ENCODE data around the gene GJB1.
A peak's percentile ranks its signal among the peaks of the same experiment; 100 is the strongest.

GJB1 gene

DNA sequence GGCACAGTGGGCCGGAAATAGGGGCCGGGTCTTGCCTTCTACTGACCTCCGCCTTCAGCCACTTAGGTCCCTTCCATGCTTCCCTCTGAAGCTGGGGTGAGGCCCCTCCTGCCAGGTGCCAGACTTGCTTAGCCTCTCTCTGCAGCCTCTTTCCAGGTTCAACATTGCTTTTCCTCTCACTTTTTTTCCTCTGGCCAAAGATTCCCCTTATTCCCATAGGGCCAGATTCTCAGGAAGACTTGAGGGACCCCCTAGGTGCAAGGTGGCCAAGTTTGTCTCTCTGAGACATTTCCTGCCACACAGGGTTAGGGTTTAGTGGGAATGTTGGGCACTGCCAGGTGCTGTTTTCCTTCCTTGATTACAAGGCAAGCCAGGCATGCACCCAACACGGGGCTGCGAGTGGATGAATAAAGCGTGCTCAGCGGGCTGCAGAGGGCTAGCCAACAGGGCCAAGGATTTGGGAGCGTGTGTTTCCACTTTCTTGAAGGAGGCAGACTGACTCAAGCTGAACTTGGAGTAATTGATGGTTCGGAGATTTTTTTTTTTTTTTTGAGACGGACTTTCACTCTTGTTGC is 7.6 kb upstream of the GJB1 start:
- DNase-seq = no peak

DNA sequence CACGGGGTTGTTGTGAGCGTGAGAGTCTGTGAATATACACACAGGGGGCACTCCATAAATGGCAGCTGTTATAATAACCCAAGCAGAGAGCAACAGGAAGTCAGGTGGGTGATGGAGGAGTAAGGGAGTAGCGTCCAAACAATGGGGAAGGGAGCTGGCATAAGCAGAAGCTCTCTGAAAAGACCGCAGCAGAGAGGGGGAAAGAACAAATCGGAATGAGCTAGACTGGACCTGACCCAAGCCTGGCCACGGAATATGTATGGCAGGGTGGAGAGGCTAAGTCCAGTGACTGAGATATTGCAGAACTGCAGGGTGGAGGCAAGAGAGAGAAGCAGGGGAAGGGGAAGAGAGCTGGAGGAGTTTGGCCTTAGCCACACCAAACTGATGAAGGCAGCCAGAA is 6.5 kb upstream of the GJB1 start:
- DNase-seq = no peak

GRCh38 chrX:71217298-71217697 is 5.7 kb upstream of the GJB1 start:
- no peak for DNase-seq

DNA sequence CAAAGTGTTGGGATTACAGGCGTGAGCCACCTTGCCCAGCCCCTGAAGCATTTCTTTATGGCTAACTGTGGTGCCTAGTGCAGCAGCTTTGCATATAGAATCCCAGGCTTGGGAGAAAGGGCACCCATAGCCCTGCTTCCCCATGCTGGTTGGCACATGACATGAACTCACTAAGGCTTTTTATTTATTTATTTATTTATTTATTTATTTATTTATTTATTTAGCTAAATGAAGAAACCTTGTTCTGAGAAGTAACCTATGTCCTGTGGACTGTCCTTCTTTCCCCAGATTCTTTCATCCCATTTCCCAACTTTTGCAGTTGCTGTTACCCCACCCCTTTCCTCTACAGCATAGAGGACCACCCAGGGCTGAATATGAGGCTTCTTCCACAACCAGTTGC is 1.9 kb upstream of the GJB1 start:
- no peak for DNase-seq

DNA sequence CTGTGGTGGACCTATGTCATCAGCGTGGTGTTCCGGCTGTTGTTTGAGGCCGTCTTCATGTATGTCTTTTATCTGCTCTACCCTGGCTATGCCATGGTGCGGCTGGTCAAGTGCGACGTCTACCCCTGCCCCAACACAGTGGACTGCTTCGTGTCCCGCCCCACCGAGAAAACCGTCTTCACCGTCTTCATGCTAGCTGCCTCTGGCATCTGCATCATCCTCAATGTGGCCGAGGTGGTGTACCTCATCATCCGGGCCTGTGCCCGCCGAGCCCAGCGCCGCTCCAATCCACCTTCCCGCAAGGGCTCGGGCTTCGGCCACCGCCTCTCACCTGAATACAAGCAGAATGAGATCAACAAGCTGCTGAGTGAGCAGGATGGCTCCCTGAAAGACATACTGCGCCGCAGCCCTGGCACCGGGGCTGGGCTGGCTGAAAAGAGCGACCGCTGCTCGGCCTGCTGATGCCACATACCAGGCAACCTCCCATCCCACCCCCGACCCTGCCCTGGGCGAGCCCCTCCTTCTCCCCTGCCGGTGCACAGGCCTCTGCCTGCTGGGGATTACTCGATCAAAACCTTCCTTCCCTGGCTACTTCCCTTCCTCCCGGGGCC is 1.2 kb downstream of the GJB1 start:
- no peak for DNase-seq

DNA sequence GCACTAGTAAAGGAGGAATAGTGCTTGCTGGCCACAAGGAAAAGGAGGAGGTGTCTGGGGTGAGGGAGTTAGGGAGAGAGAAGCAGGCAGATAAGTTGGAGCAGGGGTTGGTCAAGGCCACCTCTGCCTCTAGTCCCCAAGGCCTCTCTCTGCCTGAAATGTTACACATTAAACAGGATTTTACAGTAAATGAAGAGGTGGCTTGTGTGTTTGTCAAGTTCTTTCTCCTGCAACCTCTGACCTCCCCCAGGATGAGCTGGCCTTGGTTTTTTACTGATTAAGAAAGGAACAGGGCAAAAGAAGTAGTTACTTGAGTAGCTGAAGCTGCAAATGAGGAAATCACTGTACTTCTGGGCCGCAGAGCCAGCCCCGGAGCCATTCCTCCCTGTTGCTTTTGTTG is 2.0 kb downstream of the GJB1 start:
- DNase-seq = no peak

- no peak for DNase-seq
Observed at GRCh38 chrX:71225676-71226075, 2.7 kb downstream of the GJB1 start.

GRCh38 chrX:71227370-71228062 is 4.5 kb downstream of the GJB1 start:
- no peak for DNase-seq

- no peak for DNase-seq
Observed at GRCh38 chrX:71228063-71228642, 5.1 kb downstream of the GJB1 start.

DNA sequence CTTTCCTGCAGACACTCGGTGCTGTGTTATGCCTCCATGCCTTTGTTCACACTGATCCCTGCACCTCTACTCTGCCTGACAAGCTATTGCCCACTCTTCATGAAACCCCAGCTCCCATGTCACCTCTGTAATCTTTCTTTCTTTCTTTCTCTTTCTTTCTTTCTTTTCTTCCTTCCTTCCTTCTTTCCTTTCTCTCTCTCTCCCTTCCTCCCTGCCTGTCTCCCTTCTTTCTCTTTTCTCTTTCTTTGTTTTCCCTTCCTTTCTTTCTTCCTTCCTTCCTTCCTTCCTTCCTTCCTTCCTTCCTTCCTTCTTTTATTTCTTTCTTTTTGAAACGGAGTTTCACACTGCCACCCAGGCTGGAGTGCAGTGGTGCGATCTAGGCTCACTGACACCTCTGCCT is 12.5 kb downstream of the GJB1 start:
- no peak for DNase-seq

GRCh38 chrX:71236836-71237235 is 13.8 kb downstream of the GJB1 start:
- no peak for DNase-seq

DNA sequence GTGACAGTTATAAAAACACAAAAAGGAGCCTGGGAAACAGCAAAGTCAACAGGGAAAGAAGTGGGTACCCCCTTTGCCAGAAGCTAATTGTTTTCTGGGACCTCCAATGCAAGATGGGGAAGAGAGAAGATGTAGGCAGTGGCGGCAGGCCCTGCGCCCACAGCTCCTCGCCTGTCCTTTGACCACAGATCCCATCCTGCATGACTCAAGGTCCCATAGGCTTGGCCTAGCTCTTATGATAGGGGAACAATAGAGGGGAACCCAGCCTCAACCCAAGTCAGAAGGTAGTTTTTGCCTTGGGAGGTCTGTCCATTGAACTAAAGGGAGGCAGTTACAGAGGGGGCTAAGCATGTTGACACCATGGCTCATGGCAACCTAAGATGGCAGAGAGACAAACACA is 16.8 kb downstream of the GJB1 start:
- DNase-seq = no peak

DNA sequence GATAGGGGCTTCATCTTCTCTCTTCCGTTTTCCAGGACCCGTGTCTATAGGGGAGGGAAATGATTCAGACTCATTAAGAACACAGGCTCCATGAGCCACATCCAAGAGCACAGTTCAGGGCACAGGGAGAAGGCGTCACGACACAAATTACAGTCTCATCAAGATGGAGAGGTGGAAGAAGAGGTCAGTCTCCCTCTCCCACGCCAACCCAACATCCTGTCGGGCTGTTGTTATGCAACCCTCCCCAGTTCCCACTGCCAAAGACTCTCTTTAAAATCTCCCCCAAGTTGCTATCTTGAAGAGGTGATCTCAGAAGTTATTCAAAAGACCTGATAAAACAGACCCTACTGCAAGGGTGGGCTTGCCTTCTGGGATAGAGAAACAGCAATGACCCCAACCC is 18.3 kb downstream of the GJB1 start:
- no peak for DNase-seq

GRCh38 chrX:71244359-71245128 is 21.5 kb downstream of the GJB1 start:
- DNase-seq = no peak

DNA sequence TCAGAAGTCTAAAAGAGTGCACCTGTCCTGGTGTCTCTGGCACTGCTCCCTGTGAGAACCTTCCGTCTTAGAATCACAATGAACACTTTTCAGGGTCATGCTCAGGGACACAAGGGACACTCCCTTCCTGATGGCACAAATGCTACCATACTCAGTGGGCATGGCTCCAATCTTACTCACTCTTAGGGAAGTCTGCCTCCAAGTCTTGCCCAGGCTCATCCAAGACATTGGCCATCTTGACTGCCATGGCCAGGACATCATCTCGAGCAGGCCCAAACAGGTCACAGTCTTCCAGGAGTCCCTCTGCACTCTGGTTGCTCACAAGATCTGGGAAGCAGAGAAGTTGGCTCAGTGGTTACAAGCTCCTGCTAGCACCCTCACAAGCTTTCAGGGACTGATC is 22.1 kb downstream of the GJB1 start:
- no peak for DNase-seq

GRCh38 chrX:71250841-71251240 is 27.8 kb downstream of the GJB1 start:
- no peak for DNase-seq

DNA sequence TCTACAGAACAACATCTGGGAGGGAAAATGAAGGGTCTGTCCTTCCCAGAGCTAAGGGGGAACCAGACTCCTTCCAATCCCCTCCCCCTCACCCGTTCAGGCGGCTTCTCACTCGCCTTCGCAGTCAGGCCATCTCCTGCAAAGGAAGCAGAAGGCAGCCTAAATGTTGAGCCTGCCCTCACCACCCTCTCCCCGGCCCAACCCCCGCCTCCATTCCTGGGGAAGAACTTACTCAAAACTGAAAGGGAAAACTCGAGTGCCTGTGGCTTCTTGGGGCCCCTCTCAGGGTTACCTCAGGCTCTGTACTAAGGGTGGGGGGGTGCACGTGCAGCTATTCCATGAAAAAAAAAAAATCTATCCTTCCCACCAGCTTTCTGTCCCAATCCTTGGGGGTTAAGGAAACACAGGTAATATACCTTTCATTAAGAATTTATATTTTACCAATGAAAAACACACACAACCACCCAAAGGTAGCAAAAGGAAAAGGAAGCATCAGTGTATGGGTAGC is 28.5 kb downstream of the GJB1 start:
- DNase-seq = no peak

GRCh38 chrX:71252221-71252620 is 29.2 kb downstream of the GJB1 start:
- no peak for DNase-seq

GRCh38 chrX:71253253-71254091 is 30.4 kb downstream of the GJB1 start:
- DNase-seq = peak; percentile 47

DNA sequence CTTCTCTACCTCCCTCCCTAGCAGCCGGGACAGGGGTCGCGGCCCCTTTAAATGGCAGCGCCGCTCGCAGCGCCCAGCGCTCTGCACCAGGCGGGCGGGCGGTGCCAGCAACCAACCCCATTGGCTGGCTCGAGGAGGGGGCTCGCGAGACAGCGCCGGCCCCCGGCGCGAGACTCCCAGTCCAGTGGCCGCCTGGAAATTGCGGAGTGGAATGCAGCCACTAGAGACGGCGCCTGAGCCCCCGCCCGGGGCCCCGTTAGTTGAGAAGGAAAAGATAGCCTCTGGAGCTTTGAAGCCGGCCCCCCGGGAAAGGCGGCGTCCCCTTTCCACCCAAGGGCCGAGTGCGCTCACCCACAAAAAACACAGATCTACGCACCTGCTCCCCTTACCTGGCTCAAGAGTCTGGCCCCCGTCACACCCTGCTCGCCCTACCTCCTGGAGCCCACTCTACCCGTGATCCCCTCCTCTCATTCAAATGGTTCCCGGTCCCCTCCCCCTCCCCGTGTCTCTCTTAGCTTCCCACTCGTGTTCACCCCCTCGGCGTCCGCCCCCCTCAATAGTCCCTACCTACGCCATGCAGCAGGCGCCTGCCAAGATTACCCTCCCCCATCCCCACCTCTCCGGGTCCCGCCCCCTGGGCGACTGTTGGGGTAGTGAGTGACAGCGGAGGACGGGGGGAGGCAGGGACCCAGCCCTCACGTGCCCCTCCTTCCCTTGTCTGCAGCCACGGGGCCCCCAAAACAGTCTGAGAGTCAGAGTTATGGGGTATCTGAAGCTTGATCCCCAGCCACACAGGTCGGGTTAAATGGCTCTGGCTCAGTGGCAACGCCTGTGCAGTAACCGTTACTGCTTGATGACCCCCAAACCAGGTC is 31.3 kb downstream of the GJB1 start, which contains the start of gene ZMYM3:
TSS of gene ZMYM3 (minus strand) at position 49 of the 872 bp plus-strand sequence. CDS start 885 bp downstream, outside the sequence.
- peak; percentile 87 for DNase-seq

DNA sequence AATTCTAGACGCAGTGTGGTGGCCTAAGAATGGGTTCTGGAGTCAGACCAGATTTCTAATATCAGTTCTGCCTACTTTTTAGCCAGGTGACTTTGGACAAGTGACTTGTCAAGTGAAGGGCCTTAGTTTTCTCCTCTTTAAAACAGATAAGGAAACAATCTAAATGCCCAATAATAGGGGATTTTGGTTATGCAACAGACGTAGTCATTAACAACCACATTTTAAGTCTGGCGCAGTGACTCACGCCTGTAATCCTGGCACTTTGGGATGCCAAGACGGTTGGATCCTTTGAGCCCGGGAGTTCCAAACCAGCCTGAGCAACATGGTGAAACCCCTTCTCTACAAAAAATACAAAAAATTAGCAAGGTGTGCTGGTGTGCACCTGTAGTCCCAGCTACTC is 33.0 kb downstream of the GJB1 start:
- DNase-seq = no peak
